Measurements from ENCODE around the gene DDX49. TPM values are rescaled to one million over a fixed set of nuclear protein-coding genes. Genes with fewer than 3 reads are reported as not detected.
"Not testable (repeated sequence)": the region's sequence is repeated elsewhere in the genome, so short reads cannot be mapped to it uniquely, and the experiment has no call there.

The DDX49 gene
- total RNA-seq, 1 experiment from 2014 or later = 137 TPM

- DNase-seq (ENCODE audit: low read depth) = no peak
Measured at GRCh38 chr19:18895824-18896341, 23.6 kb upstream of the DDX49 start, which contains the start of gene CERS1. CERS1 (minus strand) TSS chr19:18896158; CDS start chr19:18896072, 86 bp downstream.

- DNase-seq (ENCODE audit: low read depth) = no peak
Measured at GRCh38 chr19:18896421-18896841, 23.1 kb upstream of the DDX49 start.

- DNase-seq (ENCODE audit: low read depth) = no peak
Measured at GRCh38 chr19:18897094-18898029, 22.2 kb upstream of the DDX49 start.

GRCh38 chr19:18898081-18898606 is 21.4 kb upstream of the DDX49 start:
- DNase-seq (ENCODE audit: low read depth) = no peak

GRCh38 chr19:18898607-18899408 is 20.7 kb upstream of the DDX49 start:
- DNase-seq (ENCODE audit: low read depth) = no peak

- no peak for DNase-seq (ENCODE audit: low read depth)
Measured at GRCh38 chr19:18899624-18900560, 19.6 kb upstream of the DDX49 start.

GRCh38 chr19:18900700-18901481 is 18.6 kb upstream of the DDX49 start:
- no peak for DNase-seq (ENCODE audit: low read depth)

- DNase-seq (ENCODE audit: low read depth) = no peak
Measured at GRCh38 chr19:18901491-18901890, 18.0 kb upstream of the DDX49 start.

GRCh38 chr19:18902519-18902918 is 17.0 kb upstream of the DDX49 start:
- not testable (repeated sequence) for DNase-seq (ENCODE audit: low read depth)

- DNase-seq (ENCODE audit: low read depth) = no peak
Measured at GRCh38 chr19:18903156-18904037, 16.1 kb upstream of the DDX49 start.

- no peak for DNase-seq (ENCODE audit: low read depth)
Measured at GRCh38 chr19:18904334-18905057, 15.0 kb upstream of the DDX49 start.

- no peak for DNase-seq (ENCODE audit: low read depth)
Measured at GRCh38 chr19:18905058-18905456, 14.5 kb upstream of the DDX49 start.

GRCh38 chr19:18905513-18906236 is 13.8 kb upstream of the DDX49 start:
- no peak for DNase-seq (ENCODE audit: low read depth)

- DNase-seq (ENCODE audit: low read depth) = no peak
Measured at GRCh38 chr19:18906605-18907519, 12.7 kb upstream of the DDX49 start.

GRCh38 chr19:18908917-18909619 is 10.4 kb upstream of the DDX49 start:
- no peak for DNase-seq (ENCODE audit: low read depth)

- no peak for DNase-seq (ENCODE audit: low read depth)
Measured at GRCh38 chr19:18910010-18910409, 9.5 kb upstream of the DDX49 start.

Data from HT1080 (cell line).